Spleen (tissue), 11 donors: ENCODE results near the gene NAGS. TPM values are rescaled to one million over a fixed set of nuclear protein-coding genes. Genes with fewer than 3 reads are reported as not detected.
A peak's percentile ranks its signal among the peaks of the same experiment; 100 is the strongest.

Experiments
- DNase-seq: peaks from one replicate; pipeline ENCODE4 v3.0.0-alpha.2; 2020
- H3K27ac ChIP-seq, 8 donors: fragments of 200-600 bp; sonication (generic) in 7 of 8; 1 replicate in 4 of 8; 2 replicates in 4 of 8; pipeline versions ENCODE4 v1.5.0 to v1.8.0; 2016 to 2021; ENCODE audit warnings: inconsistent platforms in 4 of 8, mild to moderate bottlenecking in 4 of 8, moderate library complexity in 1 of 8
- H3K27me3 ChIP-seq, 7 donors: fragments of 200-600 bp; sonication (generic) in 6 of 7; replicated peaks in 1 of 7; 1 replicate in 4 of 7; 2 replicates in 3 of 7; pipeline versions ENCODE4 v1.5.0 to v1.8.0; 2016 to 2021; ENCODE audit warnings: inconsistent platforms in 3 of 7, mild to moderate bottlenecking in 1 of 7
- H3K36me3 ChIP-seq, 6 donors: fragments of 200-600 bp; sonication (generic) in 5 of 6; 1 replicate in 4 of 6; 2 replicates in 2 of 6; pipeline versions ENCODE4 v1.5.0 to v1.8.0; 2016 to 2021; ENCODE audit warnings: inconsistent platforms in 2 of 6
- H3K4me1 ChIP-seq, 6 donors: fragments of 200-600 bp; sonication (generic) in 5 of 6; 1 replicate in 3 of 6; 2 replicates in 3 of 6; pipeline versions ENCODE4 v1.5.0 to v1.8.0; 2016 to 2021; ENCODE audit warnings: inconsistent platforms in 3 of 6
- H3K4me3 ChIP-seq, 8 donors: fragments of 200-600 bp; sonication (generic) in 7 of 8; 1 replicate in 4 of 8; 2 replicates in 4 of 8; pipeline versions ENCODE4 v1.5.0 to v1.8.0; 2016 to 2021; ENCODE audit warnings: inconsistent platforms in 4 of 8, mild to moderate bottlenecking in 4 of 8, moderate library complexity in 2 of 8
- H3K9me3 ChIP-seq, 8 donors: fragments of 200-600 bp; sonication (generic) in 7 of 8; 1 replicate in 4 of 8; 2 replicates in 4 of 8; pipeline versions ENCODE4 v1.5.0 to v1.8.0; 2016 to 2021; ENCODE audit warnings: inconsistent platforms in 4 of 8
- CTCF ChIP-seq, 11 experiments: fragments of 200-600 bp in 7 of 11; fragments of 450-650 bp in 4 of 11; sonication (generic) in 4 of 11; IDR thresholded peaks in 8 of 11; conservative IDR thresholded peaks in 3 of 11; 1 replicate in 7 of 11; 2 replicates in 4 of 11; pipeline versions ENCODE4 v1.4.0 to v1.8.0; 2016 to 2021; ENCODE audit warnings: antibody characterized with exemption in 11 of 11, inconsistent platforms in 4 of 11, mild to moderate bottlenecking in 1 of 11
- POLR2A ChIP-seq, 3 donors: fragments of 450-650 bp; IDR thresholded peaks; one replicate each; pipeline ENCODE4 v1.5.1; 2017; ENCODE audit warnings: antibody characterized with exemption in 3 of 3, mild to moderate bottlenecking in 1 of 3
- POLR2AphosphoS5 ChIP-seq, 3 donors: sonication (generic); formaldehyde crosslinking; IDR thresholded peaks; one replicate each; pipeline ENCODE4 v1.5.1; 2017; ENCODE audit warnings: antibody characterized with exemption in 3 of 3
- WGBS, 5 donors: extraction: QIAGEN DNeasy Blood & Tissue Kit in 3 of 5; methylation state at CpG; one replicate each; pipeline versions ENCODE4 v1.1.5 to v1.1.7; 2013 to 2018; 5-methylcytosine and 5-hydroxymethylcytosine counted together
- intact Hi-C: fragments of 100-400 bp; cut with DNase I; formaldehyde crosslinking; loops from one replicate; pipeline ENCODE4 v1.15.0; 2023; ENCODE audit warnings: low total_unique reads
- polyA plus RNA-seq, 3 donors: library from polyadenylated mRNA; stranded (reverse); fragments of 200-250 nt; gene quantifications; one replicate each; pipeline ENCODE4 v1.2.1, GENCODE V29; 2013
- total RNA-seq, 7 donors: library from RNA; depleted of rRNA in 3 of 7; stranded (reverse); fragments of >200 nt in 3 of 7; fragmentation: NEBNext Ultra II Directional in 4 of 7; extraction: Animal tissue kit (Norgen Biotek cat#: 25700) in 4 of 7; gene quantifications; one replicate each; pipeline versions ENCODE4 v1.1.0 to v1.2.1, GENCODE V29; 2016 to 2021
- donor health status: healthy with polysubstance abuse.
- donor health status: DM: no; HTN: no; CAD: no; lungs with moderate emphysema.
- donor health status: DM: no; HTN: no; CAD: no.
- donor health status: Bipolar disorder and iron deficiency.
- donor health status: healthy.
- donor health status: DM: no; HTN: no; CAD: no.
- donor health status: DM: yes; HTN: yes; CAD: no.

The NAGS gene
- total and polyA plus RNA-seq, 10 donors = 0.39 to 1.8 (median 0.91) TPM

DNA sequence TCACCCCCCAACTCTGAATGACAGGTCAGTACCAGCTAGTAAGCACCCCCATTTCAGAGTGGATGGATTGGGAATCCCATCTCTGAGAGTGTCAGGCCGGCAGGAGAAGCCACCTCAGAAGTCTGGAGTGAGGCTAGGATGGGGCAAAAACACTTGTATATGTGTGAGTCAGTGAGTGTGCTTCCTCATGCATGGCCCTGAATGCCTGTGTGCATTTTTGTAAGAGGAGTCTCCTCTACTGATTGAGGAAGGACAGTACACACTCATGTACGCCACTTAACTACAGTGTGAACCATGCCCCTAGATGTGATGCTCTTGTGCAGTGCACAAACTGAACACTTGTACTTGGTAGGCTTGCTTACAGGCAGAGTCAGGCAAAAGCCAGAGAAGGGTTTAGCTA lies 22.3 kb upstream of the NAGS start:
- H3K27ac ChIP-seq = no peak overlapping the region
- no peak for DNase-seq
- no peaks in the 10 kb centered on the region for H3K36me3 ChIP-seq
- peaks cover 0 to 16% (median 11%) of the 10 kb centered on the region in 6 donors for H3K4me1 ChIP-seq
- no peak overlapping the region for H3K4me3 ChIP-seq
- H3K9me3 ChIP-seq = no peaks in the 10 kb centered on the region
- H3K27me3 ChIP-seq = peaks cover 0 to 82% (median 38%) of the 10 kb centered on the region in 7 donors
- TF ChIP-seq CTCF (IDR thresholded peaks at IDR 0.05 in 8 of 11, conservative IDR thresholded peaks at IDR 0.05 in 3 of 11) (no peak), POLR2AphosphoS5 (IDR thresholded peaks at IDR 0.05) (no peak), POLR2A (IDR thresholded peaks at IDR 0.05) (no peak)
- WGBS, 5 donors = 77 to 91% (median 86%) methylated on average over 2 of the region's 2 CpGs
- intact Hi-C loops = no loop called here

DNA sequence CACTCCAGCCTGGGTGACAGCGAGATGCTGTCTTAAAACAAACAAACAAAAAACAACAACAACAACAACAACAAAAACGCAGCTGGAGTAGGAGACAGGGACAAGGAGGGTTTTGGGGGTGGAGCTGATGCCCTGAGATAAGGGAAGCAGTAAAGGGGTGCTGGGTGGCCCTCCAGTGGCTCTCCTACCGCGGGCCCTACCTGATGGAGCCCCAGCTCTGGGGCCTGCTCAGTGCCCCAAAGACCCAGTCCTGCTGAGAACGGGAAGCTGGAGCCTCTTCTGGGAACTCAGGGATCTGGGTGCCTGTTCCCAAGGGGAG lies 21.3 kb upstream of the NAGS start:
- TF ChIP-seq POLR2AphosphoS5 (IDR thresholded peaks at IDR 0.05) (no peak), POLR2A (IDR thresholded peaks at IDR 0.05) (no peak)
- Histone ChIP-seq H3K27me3 (peaks cover 0 to 81% (median 44%) of the 10 kb centered on the region in 7 donors), H3K4me1 (peaks cover 0 to 16% (median 11%) of the 10 kb centered on the region in 6 donors), H3K4me3 (peak overlapping the region in 2 of 8 donors; percentile 28 to 65), H3K9me3 (no peaks in the 10 kb centered on the region), H3K36me3 (no peaks in the 10 kb centered on the region), H3K27ac (no peak overlapping the region)
- intact Hi-C loops = no loop called here
- 20 to 28% (median 24%) methylated on average over 5 of the region's 5 CpGs for WGBS, 5 donors
- DNase-seq = no peak

- Histone ChIP-seq H3K9me3 (no peaks in the 10 kb centered on the region), H3K36me3 (no peaks in the 10 kb centered on the region), H3K27me3 (peaks cover 0 to 85% (median 44%) of the 10 kb centered on the region in 7 donors), H3K4me1 (peaks cover 0 to 16% (median 11%) of the 10 kb centered on the region in 6 donors), H3K27ac (no peak overlapping the region), H3K4me3 (peak overlapping the region; percentile 13 to 65 (median 35))
- DNase-seq = no peak
- peak in 2 of 3 donors; percentile 21 to 58 for TF ChIP-seq POLR2AphosphoS5 (IDR thresholded peaks at IDR 0.05)
- peak in 2 of 11 experiments; percentile 14 to 31 for TF ChIP-seq CTCF (IDR thresholded peaks at IDR 0.05 in 8 of 11, conservative IDR thresholded peaks at IDR 0.05 in 3 of 11)
- no peak for TF ChIP-seq POLR2A (IDR thresholded peaks at IDR 0.05)
- intact Hi-C loops = no loop called here
- WGBS, 5 donors = 2 to 5% (median 4%) methylated on average over 23 to 78 of the region's 78 CpGs
Measured at GRCh38 chr17:43983515-43984411, 20.7 kb upstream of the NAGS start.

- 80 to 89% (median 87%) methylated on average over 8 of the region's 8 CpGs for WGBS, 5 donors
- no peak for DNase-seq
- Histone ChIP-seq H3K9me3 (no peaks in the 10 kb centered on the region), H3K4me1 (peaks cover 0 to 16% (median 11%) of the 10 kb centered on the region in 6 donors), H3K36me3 (no peaks in the 10 kb centered on the region), H3K4me3 (peak overlapping the region in 3 of 8 donors; percentile 37 to 65 (median 44)), H3K27me3 (peaks cover 0 to 86% (median 44%) of the 10 kb centered on the region in 7 donors), H3K27ac (no peak overlapping the region)
- intact Hi-C loops = no loop called here
- TF ChIP-seq POLR2A (IDR thresholded peaks at IDR 0.05) = no peak
- no peak for TF ChIP-seq POLR2AphosphoS5 (IDR thresholded peaks at IDR 0.05)
Measured at GRCh38 chr17:43984521-43984920, 19.9 kb upstream of the NAGS start.
